Skeletal muscle tissue (tissue), 4 donors: ENCODE measurements around the gene LHFPL6. TPM values are rescaled to one million over a fixed set of nuclear protein-coding genes. Genes with fewer than 3 reads are reported as not detected.

ENCODE experiments used
- H3K27ac ChIP-seq: one replicate; pipeline ENCODE4 v1.7.0; 2013; ENCODE audit warnings: mild to moderate bottlenecking, low read depth, low read length, inconsistent platforms
- H3K27me3 ChIP-seq, 3 donors: one replicate each; pipeline ENCODE4 v1.7.0; 2013; ENCODE audit warnings: low read length in 3 of 3; ENCODE audit not compliant: control insufficient read depth in 3 of 3, insufficient read depth in 3 of 3
- H3K36me3 ChIP-seq, 3 donors: one replicate each; pipeline ENCODE4 v1.7.0; 2013; ENCODE audit warnings: low read length in 3 of 3; ENCODE audit not compliant: control insufficient read depth in 3 of 3, insufficient read depth in 3 of 3
- H3K4me1 ChIP-seq, 3 donors: one replicate each; pipeline ENCODE4 v1.7.0; 2013; ENCODE audit warnings: low read length in 3 of 3, mild to moderate bottlenecking in 3 of 3; ENCODE audit not compliant: control insufficient read depth in 3 of 3, insufficient read depth in 3 of 3
- H3K4me3 ChIP-seq, 3 donors: one replicate each; pipeline ENCODE4 v1.7.0; 2013; ENCODE audit warnings: low read length in 3 of 3
- H3K9ac ChIP-seq, 3 donors: one replicate each; pipeline ENCODE4 v1.7.0; 2013; ENCODE audit warnings: low read length in 3 of 3, mild to moderate bottlenecking in 3 of 3, moderate library complexity in 2 of 3, low read depth in 1 of 3
- H3K9me3 ChIP-seq, 3 donors: one replicate each; pipeline ENCODE4 v1.7.0; 2013; ENCODE audit warnings: low read length in 3 of 3; ENCODE audit not compliant: control insufficient read depth in 3 of 3
- total RNA-seq: library from RNA; depleted of rRNA; stranded (reverse); fragments of >200 nt; gene quantifications from one replicate; pipeline ENCODE4 v1.2.3, GENCODE V29; 2014
- donor health status: Osteomylitis.

Gene LHFPL6
- total RNA-seq, 1 donor from 2014 or later: 32.4 TPM

GRCh38 chr13:39561971-39562370 is 41.0 kb downstream of the LHFPL6 start:
- Histone ChIP-seq H3K4me3 (no peak overlapping the region), H3K27me3 (no peaks in the 10 kb centered on the region), H3K36me3 (no peaks in the 10 kb centered on the region), H3K4me1 (no peaks in the 10 kb centered on the region), H3K27ac (no peak overlapping the region), H3K9ac (no peak overlapping the region), H3K9me3 (no peaks in the 10 kb centered on the region)

- no peak overlapping the region for H3K9ac ChIP-seq
- H3K4me1 ChIP-seq: no peaks in the 10 kb centered on the region
- no peak overlapping the region for H3K4me3 ChIP-seq
- no peaks in the 10 kb centered on the region for H3K9me3 ChIP-seq
- no peaks in the 10 kb centered on the region for H3K36me3 ChIP-seq
- no peak overlapping the region for H3K27ac ChIP-seq
- no peaks in the 10 kb centered on the region for H3K27me3 ChIP-seq
These were observed 43.1 kb downstream of the LHFPL6 start for GRCh38 chr13:39559847-39560246.

DNA sequence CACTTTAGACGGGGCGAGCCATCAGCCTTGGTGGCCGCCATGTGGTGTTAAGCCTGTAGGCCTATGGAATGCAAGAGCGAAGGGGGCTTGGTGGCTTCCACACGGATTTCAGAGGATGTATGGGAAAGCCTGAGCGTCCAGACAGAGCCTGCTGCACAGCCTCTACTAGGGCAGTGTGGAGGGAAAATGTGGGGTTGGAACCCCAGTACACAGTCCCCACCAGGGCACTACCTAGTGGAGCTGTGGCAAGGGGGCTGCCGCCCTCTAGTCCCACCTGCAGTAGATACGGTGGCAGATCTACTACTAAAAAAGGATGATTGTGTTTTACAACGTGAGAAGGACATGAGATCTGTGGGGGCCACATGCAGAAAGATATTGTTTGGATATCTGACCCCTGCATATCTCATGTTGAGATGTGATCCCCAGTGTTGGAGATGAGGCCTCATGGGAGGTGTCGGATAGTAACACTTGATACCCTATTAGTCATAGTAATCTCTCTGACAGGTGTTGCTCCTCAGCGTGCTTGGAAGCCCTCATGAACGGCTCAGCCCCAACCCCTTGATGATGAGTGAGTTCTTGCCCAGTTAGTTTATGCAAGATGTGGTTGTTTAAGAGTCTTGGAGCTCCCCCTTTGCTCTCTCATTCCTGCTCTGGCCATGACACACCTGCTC is 45.6 kb downstream of the LHFPL6 start:
- H3K9ac ChIP-seq: no peak overlapping the region
- no peaks in the 10 kb centered on the region for H3K9me3 ChIP-seq
- H3K27ac ChIP-seq: no peak overlapping the region
- H3K27me3 ChIP-seq: no peaks in the 10 kb centered on the region
- H3K4me3 ChIP-seq: no peak overlapping the region
- no peaks in the 10 kb centered on the region for H3K4me1 ChIP-seq
- H3K36me3 ChIP-seq: no peaks in the 10 kb centered on the region

- Histone ChIP-seq H3K4me1 (no peaks in the 10 kb centered on the region), H3K4me3 (no peak overlapping the region), H3K27ac (no peak overlapping the region), H3K27me3 (no peaks in the 10 kb centered on the region), H3K36me3 (no peaks in the 10 kb centered on the region), H3K9ac (no peak overlapping the region), H3K9me3 (no peaks in the 10 kb centered on the region)
These were observed 46.1 kb downstream of the LHFPL6 start for GRCh38 chr13:39556866-39557265.

DNA sequence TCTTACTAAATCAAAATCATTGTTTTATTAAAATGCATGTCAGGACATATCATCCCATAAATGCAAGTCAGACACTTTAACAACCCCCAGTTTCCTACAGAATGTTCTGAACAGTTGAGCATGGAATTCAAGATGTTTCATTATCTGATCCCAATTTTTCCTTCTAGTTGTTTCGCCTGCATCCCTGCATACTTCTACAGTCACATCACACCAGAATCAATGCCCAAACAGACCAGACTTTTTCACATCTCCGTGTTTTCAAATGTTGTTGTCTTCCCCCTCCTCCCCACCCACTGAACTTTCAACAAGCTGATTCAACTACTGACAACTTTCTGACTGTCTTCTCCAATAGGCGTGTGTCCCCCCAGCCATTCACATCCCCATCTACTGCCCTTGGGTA is 48.6 kb downstream of the LHFPL6 start:
- Histone ChIP-seq H3K4me3 (no peak overlapping the region), H3K36me3 (no peaks in the 10 kb centered on the region), H3K27me3 (no peaks in the 10 kb centered on the region), H3K9me3 (peaks cover 0 to 1% (median 0%) of the 10 kb centered on the region in 3 donors), H3K27ac (no peak overlapping the region), H3K9ac (no peak overlapping the region), H3K4me1 (no peaks in the 10 kb centered on the region)

DNA sequence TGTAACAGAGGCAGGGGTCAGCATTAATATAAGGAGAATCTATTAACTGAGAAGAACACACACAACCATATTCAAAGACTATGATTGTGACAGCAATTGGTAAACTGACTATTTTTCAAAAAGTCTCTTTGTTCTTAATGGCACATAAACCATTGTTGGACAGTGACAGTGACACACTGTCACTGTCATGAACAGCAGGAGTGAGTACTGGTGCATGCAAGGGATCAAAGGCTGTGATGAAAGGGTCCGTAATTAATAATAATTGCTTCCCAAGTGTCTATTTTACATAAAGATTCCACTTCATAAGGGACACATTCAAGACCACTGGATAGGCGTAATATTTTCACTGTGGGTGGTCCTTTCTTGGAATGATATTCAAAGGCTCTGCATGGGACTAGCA is 50.7 kb downstream of the LHFPL6 start:
- no peaks in the 10 kb centered on the region for H3K36me3 ChIP-seq
- no peaks in the 10 kb centered on the region for H3K27me3 ChIP-seq
- H3K4me1 ChIP-seq: no peaks in the 10 kb centered on the region
- peaks cover 0 to 1% (median 0%) of the 10 kb centered on the region in 3 donors for H3K9me3 ChIP-seq
- H3K4me3 ChIP-seq: no peak overlapping the region
- no peak overlapping the region for H3K27ac ChIP-seq
- H3K9ac ChIP-seq: no peak overlapping the region

GRCh38 chr13:39550931-39551330 is 52.1 kb downstream of the LHFPL6 start:
- H3K27ac ChIP-seq: no peak overlapping the region
- H3K4me1 ChIP-seq: no peaks in the 10 kb centered on the region
- H3K9me3 ChIP-seq: peaks cover 0 to 1% (median 0%) of the 10 kb centered on the region in 3 donors

DNA sequence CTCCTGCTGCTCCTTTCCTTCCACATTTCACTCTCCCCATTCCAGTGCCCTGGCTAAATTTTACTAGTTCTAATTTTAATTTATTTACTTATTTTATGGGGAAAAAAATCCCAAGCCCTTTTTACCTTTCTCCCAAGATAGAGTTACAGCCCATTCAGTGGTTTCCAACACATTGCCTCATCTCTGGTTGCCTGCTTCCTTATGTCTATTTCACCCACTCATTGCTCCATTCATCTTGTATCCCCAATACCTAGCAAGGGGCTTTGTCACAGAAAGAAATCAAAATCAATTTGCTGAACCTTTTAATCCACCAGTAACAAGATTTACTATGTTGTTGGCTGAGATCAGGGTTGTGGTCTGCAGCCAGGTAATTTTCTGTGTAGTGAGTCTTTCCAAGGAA is 55.9 kb downstream of the LHFPL6 start:
- Histone ChIP-seq H3K4me3 (no peak overlapping the region), H3K36me3 (no peaks in the 10 kb centered on the region), H3K9me3 (peaks cover 0 to 1% (median 0%) of the 10 kb centered on the region in 3 donors), H3K9ac (no peak overlapping the region), H3K27me3 (no peaks in the 10 kb centered on the region), H3K27ac (no peak overlapping the region), H3K4me1 (no peaks in the 10 kb centered on the region)

More at GRCh38 chr13:39550931-39551330, 52.1 kb downstream of the LHFPL6 start:
- Histone ChIP-seq H3K27me3 (no peaks in the 10 kb centered on the region), H3K36me3 (no peaks in the 10 kb centered on the region), H3K9ac (no peak overlapping the region), H3K4me3 (no peak overlapping the region)

GRCh38 chr13:39542361-39542760 is 60.6 kb downstream of the LHFPL6 start:
- H3K4me3 ChIP-seq: no peak overlapping the region
- H3K9ac ChIP-seq: no peak overlapping the region
- no peaks in the 10 kb centered on the region for H3K36me3 ChIP-seq
- no peaks in the 10 kb centered on the region for H3K27me3 ChIP-seq
- H3K4me1 ChIP-seq: no peaks in the 10 kb centered on the region
- no peak overlapping the region for H3K27ac ChIP-seq
- no peaks in the 10 kb centered on the region for H3K9me3 ChIP-seq

DNA sequence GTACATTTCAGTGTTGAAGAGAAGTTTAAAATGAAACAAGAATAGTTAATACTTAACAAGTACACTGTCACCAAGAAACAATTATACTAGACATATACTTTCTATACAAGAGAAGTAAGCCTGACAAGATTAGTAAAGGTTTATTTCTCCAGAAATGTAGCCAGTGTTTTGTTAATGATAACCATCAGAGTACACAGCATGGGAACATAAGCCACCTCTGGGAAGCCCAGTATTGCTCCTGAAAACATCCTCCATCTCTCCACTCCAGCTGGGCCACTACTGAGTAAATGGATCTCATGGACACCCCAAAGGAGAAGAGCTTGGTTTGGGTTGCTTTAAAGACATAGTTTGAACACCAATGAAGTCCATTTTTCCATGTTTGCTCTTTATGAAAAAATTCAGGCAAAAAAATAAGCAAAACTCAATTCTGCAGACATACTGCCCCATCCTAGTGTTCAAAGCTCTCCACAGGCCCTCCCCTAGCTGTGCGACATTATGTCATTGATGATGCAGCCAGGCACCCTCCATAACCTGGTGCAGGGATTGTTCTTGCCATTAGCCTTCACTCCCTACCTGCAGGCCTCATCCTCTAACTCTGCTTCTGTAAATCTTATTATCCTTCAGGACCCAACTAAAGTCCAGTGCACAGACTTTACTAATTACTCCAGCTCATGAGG is 61.9 kb downstream of the LHFPL6 start:
- no peaks in the 10 kb centered on the region for H3K9me3 ChIP-seq
- H3K9ac ChIP-seq: no peak overlapping the region
- no peaks in the 10 kb centered on the region for H3K36me3 ChIP-seq
- H3K4me3 ChIP-seq: no peak overlapping the region
- no peaks in the 10 kb centered on the region for H3K27me3 ChIP-seq
- H3K4me1 ChIP-seq: peaks cover 0 to 8% (median 4%) of the 10 kb centered on the region in 3 donors
- no peak overlapping the region for H3K27ac ChIP-seq
